GM19035 (cell line): ENCODE measurements around the gene ATN1.

Experiments
- ATAC-seq: cut with Tn5 transposase; IDR thresholded peaks from one replicate; pipeline ENCODE4 v1.9.1; 2021; ENCODE audit not compliant: unreplicated experiment

The ATN1 gene

GRCh38 chr12:6974180-6974579, 46.4 kb downstream of the ATN1 start:
- no peak for ATAC-seq

- no peak for ATAC-seq
Measured at GRCh38 chr12:6975297-6976032, 47.7 kb downstream of the ATN1 start.

DNA sequence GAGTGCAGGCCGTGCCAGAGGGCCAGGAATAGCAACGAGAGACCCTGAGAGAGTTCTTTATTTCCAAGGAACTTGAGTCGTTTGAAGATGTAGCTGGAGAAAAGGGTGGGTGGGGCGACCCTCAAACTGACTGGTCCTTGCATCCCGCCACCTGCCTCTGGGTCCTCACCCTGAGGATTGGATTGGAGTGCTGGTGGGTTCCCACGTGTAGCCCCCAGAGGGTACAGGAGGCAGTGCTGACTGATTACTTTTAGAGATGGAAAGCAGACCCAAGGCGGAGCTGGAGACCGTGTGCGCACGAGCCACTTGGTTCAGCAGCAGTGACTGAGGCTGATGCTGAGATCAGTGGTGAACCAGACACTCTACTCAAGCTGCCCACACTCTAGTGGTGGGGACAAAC, 49.9 kb downstream of the ATN1 start:
- no peak for ATAC-seq

DNA sequence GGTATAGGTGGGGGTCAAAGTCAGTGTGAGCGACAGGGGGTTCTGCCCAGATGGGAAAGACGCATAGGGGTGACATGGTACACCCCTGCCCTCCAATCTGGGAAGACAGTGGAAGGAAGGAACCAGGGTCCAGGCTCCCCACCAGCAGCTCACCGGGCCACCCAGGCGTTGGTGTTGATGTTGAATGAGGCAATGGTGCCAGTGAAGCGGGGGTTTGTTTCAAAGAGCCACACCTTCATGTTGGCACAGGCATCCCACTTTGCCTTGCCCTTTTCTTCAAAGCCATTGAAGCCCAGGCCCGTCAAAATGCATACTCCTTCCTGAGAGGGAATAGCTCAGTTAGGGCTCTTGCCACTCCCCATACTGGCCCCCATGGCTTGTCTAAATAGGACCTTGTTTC, 50.4 kb downstream of the ATN1 start:
- ATAC-seq = no peak

GRCh38 chr12:6978611-6979011, 50.9 kb downstream of the ATN1 start:
- no peak for ATAC-seq

DNA sequence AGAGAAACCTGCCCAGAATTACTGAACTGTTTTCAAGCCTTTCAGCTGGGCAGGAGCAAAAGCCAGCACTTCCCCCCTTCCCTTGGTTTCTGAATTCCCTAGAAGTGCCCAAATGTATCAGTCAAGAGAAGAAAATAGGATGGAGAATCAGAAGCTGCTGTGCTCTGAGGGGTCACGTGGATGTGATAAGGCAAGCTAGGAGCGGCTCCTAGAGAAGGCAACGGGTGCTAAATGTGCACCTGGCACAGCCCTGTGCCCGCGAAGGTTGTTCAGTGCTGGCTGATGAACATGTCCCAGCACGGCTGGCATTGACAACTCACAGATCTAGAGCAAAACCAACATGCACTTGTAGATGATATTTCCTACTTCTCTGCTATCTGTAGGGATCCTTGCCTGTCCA, 51.3 kb downstream of the ATN1 start:
- ATAC-seq = no peak

DNA sequence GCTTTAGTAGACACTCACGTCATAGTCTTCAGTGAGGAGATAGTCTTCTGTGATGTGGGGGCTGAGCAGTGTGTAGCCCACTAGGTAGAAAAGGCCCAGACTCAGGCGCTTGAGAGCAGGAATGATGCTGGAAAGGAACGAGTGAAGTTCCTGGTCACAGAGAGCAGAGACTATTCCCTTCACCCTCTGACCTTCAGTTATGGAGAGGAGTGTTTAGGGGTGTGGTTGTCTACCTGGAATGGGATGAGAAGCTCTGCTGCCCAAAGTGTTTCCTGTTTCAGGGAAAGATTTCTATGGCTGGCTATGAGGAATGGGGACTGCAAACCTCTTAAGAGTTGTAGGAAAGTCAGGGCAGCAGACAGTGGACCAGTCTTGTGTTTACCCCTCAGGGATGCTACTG, 51.7 kb downstream of the ATN1 start:
- no peak for ATAC-seq

GRCh38 chr12:6980075-6980474, 52.3 kb downstream of the ATN1 start:
- ATAC-seq = no peak

DNA sequence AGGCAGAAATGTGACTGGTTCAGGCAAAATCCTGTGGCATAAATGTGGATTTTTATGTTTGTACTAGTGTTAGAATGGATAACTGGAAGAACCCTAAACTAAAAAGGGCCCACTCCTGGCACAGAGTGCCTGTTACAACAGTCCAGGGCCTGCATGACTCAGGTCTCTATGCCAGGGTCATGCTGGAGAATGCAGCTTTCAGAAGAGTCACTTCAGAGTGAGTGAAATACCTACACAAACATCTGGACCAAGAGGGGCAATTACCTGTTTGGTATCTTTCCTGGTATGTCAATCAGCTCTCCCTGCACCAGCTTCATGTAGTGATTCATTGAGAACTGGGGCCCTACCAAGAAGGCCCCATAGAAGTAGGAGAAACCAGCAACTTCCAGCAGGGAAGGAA, 53.0 kb downstream of the ATN1 start:
- ATAC-seq = no peak

GRCh38 chr12:6981152-6982052, 53.6 kb downstream of the ATN1 start:
- no peak for ATAC-seq

DNA sequence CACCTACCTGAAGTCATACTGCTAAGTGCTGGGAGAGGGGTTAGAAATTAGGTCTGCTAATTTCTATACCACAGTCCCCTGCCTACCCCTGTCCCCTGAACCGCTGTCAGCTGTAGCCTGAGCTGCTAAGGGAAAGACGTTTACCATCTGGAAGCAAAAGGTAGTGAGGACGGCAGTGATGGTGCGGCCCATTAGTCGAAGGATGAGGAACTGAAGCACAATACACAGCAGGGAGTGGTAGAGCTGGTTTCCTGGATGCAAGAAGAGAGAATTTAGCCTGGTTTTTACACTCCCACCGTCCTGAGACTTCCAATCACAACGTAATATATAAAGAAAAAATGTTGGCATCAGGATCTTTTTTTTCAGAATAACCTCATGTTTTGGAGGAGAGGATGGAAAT, 54.8 kb downstream of the ATN1 start:
- ATAC-seq = no peak

DNA sequence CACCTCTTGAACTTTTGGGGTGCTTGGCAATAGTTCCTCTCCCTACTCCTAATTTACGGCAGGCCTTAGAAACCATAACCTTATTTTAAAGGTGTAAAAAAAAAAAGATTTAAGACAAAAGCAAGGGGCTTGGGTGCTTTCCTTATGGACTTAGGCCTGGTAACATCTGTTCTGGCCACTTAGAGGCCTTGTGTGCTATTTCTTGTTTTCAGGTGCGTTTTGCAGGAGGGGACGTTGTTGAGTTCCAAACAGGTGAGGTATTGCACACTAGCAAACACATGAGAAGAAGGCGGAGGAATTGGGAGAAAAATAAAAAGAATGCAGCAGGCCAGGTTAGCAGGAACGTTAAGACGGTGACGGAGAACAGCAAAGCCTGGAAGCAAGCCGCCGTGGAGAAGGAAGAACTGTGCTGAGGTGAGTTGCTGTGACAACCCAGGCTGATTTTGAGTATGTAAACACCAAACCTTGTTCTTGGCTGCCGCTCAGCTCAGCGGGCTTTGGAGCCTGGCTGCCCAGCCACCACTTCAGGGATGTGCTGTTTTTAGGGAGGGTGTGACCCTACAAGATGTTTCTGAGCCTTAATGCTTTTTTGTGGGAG, 60.3 kb downstream of the ATN1 start:
- ATAC-seq = no peak
